H1 (cell line): Measurements from ENCODE around the gene ZNF385B. TPM values are rescaled to one million over a fixed set of nuclear protein-coding genes. Genes with fewer than 3 reads are reported as not detected.

Source experiments
- FOSL1 ChIP-seq: IDR thresholded peaks from 2 replicates; pipeline ENCODE4 v1.6.1; 2011; ENCODE audit warnings: mild to moderate bottlenecking, low read depth, low read length, moderate library complexity; ENCODE audit not compliant: insufficient read depth
- GTF2F1 ChIP-seq: IDR thresholded peaks from 2 replicates; pipeline ENCODE4 v1.6.1; 2012; ENCODE audit warnings: low read depth, low read length, improper control_type of control experiment, borderline replicate concordance
- HDAC6 ChIP-seq: IDR thresholded peaks from one replicate; pipeline ENCODE4 v1.7.1; 2012; ENCODE audit warnings: low read depth, mild to moderate bottlenecking, inconsistent platforms, low read length, moderate library complexity
- POLR2A ChIP-seq, 2 experiments: IDR thresholded peaks; 1 replicate in 1 of 2; 2 replicates in 1 of 2; pipeline ENCODE4 v1.6.1; 2011; ENCODE audit warnings: low read depth in 2 of 2, low read length in 2 of 2, mild to moderate bottlenecking in 2 of 2; ENCODE audit errors: control extremely low read depth in 1 of 2
- RNF2 ChIP-seq: fragments of 200-900, 300-1000 bp; sonication (generic); IDR thresholded peaks from 2 replicates; pipeline ENCODE4 v1.7.1; 2016; ENCODE audit warnings: borderline replicate concordance, low read depth, mild to moderate bottlenecking, antibody characterized with exemption, low read length; ENCODE audit not compliant: poor library complexity, severe bottlenecking; ENCODE audit errors: missing control alignments
- SIX5 ChIP-seq: IDR thresholded peaks from 2 replicates; pipeline ENCODE4 v1.6.1; 2011; ENCODE audit warnings: mild to moderate bottlenecking, low read depth, low read length
- TCF12 ChIP-seq: IDR thresholded peaks from 2 replicates; pipeline ENCODE4 v1.6.1; 2011; ENCODE audit warnings: low read depth, mild to moderate bottlenecking, low read length
- YY1 ChIP-seq: IDR thresholded peaks from 2 replicates; pipeline ENCODE4 v1.6.1; 2011; ENCODE audit warnings: low read depth, mild to moderate bottlenecking, low read length
- polyA plus RNA-seq, 7 experiments: library from polyadenylated mRNA; depleted of rRNA in 3 of 7; stranded (reverse) in 5 of 7; unstranded in 2 of 7; fragments of >200 nt in 5 of 7; fragments of 200-250 nt in 2 of 7; gene quantifications; 1 replicate in 5 of 7; 2 replicates in 1 of 7; 4 replicates in 1 of 7; pipeline versions ENCODE4 v1.2.1 to v1.2.3, GENCODE V29; 2011 to 2013; ENCODE audit warnings: missing spikeins in 2 of 7, mixed read lengths in 2 of 7
- total RNA-seq: library from RNA; stranded (reverse); fragmentation: NEBNext Ultra II Directional; extraction: Animal tissue kit (Norgen Biotek cat#: 25700); gene quantifications from 2 replicates; pipeline ENCODE4 v1.2.1, GENCODE V29; 2021
- TF ChIP-seq, protein P1 (sequence below): fragments of 300-600 bp; sonication (generic); IDR thresholded peaks from 2 replicates; pipeline ENCODE4 v1.7.1; 2012; ENCODE audit warnings: low read length, moderate library complexity, mild to moderate bottlenecking, inconsistent platforms; ENCODE audit not compliant: insufficient replicate concordance
- TF ChIP-seq, protein P2 (sequence below): IDR thresholded peaks from 2 replicates; pipeline ENCODE4 v1.6.1; 2012; ENCODE audit warnings: inconsistent platforms
- TF ChIP-seq, protein P3 (sequence below): IDR thresholded peaks from 2 replicates; pipeline ENCODE4 v1.6.1; 2011; ENCODE audit warnings: low read length, improper control_type of control experiment

Gene ZNF385B
- total and polyA plus RNA-seq, 2 of the 8 experiments (the other 6 are each of a cell fraction or from before 2014, with no cell fraction given) = 1.1 to 3.7 TPM

DNA sequence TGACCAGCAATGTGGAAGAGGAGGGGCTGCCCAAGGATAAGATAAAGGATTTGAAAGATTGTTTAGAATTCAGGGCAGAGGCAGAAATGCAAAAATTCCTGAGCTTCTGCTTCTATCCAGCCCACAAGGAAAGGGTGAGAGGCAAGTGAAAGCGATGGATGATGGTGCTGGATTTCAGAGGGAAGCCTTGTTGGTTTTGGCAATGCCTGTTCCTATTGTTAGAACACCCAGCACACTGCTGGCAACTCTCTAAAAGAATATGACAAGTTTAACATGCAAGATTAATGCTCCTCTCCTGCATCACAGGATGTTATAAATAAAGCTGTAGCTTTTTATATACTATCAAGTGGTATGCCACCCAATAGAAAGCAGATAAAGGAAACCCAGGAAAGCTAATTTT, 92.6 kb downstream of the ZNF385B start (continued):
- TF ChIP-seq, protein P1, sequence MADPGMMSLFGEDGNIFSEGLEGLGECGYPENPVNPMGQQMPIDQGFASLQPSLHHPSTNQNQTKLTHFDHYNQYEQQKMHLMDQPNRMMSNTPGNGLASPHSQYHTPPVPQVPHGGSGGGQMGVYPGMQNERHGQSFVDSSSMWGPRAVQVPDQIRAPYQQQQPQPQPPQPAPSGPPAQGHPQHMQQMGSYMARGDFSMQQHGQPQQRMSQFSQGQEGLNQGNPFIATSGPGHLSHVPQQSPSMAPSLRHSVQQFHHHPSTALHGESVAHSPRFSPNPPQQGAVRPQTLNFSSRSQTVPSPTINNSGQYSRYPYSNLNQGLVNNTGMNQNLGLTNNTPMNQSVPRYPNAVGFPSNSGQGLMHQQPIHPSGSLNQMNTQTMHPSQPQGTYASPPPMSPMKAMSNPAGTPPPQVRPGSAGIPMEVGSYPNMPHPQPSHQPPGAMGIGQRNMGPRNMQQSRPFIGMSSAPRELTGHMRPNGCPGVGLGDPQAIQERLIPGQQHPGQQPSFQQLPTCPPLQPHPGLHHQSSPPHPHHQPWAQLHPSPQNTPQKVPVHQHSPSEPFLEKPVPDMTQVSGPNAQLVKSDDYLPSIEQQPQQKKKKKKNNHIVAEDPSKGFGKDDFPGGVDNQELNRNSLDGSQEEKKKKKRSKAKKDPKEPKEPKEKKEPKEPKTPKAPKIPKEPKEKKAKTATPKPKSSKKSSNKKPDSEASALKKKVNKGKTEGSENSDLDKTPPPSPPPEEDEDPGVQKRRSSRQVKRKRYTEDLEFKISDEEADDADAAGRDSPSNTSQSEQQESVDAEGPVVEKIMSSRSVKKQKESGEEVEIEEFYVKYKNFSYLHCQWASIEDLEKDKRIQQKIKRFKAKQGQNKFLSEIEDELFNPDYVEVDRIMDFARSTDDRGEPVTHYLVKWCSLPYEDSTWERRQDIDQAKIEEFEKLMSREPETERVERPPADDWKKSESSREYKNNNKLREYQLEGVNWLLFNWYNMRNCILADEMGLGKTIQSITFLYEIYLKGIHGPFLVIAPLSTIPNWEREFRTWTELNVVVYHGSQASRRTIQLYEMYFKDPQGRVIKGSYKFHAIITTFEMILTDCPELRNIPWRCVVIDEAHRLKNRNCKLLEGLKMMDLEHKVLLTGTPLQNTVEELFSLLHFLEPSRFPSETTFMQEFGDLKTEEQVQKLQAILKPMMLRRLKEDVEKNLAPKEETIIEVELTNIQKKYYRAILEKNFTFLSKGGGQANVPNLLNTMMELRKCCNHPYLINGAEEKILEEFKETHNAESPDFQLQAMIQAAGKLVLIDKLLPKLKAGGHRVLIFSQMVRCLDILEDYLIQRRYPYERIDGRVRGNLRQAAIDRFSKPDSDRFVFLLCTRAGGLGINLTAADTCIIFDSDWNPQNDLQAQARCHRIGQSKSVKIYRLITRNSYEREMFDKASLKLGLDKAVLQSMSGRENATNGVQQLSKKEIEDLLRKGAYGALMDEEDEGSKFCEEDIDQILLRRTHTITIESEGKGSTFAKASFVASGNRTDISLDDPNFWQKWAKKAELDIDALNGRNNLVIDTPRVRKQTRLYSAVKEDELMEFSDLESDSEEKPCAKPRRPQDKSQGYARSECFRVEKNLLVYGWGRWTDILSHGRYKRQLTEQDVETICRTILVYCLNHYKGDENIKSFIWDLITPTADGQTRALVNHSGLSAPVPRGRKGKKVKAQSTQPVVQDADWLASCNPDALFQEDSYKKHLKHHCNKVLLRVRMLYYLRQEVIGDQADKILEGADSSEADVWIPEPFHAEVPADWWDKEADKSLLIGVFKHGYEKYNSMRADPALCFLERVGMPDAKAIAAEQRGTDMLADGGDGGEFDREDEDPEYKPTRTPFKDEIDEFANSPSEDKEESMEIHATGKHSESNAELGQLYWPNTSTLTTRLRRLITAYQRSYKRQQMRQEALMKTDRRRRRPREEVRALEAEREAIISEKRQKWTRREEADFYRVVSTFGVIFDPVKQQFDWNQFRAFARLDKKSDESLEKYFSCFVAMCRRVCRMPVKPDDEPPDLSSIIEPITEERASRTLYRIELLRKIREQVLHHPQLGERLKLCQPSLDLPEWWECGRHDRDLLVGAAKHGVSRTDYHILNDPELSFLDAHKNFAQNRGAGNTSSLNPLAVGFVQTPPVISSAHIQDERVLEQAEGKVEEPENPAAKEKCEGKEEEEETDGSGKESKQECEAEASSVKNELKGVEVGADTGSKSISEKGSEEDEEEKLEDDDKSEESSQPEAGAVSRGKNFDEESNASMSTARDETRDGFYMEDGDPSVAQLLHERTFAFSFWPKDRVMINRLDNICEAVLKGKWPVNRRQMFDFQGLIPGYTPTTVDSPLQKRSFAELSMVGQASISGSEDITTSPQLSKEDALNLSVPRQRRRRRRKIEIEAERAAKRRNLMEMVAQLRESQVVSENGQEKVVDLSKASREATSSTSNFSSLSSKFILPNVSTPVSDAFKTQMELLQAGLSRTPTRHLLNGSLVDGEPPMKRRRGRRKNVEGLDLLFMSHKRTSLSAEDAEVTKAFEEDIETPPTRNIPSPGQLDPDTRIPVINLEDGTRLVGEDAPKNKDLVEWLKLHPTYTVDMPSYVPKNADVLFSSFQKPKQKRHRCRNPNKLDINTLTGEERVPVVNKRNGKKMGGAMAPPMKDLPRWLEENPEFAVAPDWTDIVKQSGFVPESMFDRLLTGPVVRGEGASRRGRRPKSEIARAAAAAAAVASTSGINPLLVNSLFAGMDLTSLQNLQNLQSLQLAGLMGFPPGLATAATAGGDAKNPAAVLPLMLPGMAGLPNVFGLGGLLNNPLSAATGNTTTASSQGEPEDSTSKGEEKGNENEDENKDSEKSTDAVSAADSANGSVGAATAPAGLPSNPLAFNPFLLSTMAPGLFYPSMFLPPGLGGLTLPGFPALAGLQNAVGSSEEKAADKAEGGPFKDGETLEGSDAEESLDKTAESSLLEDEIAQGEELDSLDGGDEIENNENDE = no peak
- TF ChIP-seq RNF2 (no peak), TCF12 (no peak), SIX5 (no peak), YY1 (no peak), GTF2F1 (no peak), POLR2A (IDR thresholded peaks at IDR 0.05; ENCODE audit: control extremely low read depth in 1 of 2, low read depth in 2 of 2, low read length in 2 of 2) (no peak), FOSL1 (no peak), HDAC6 (no peak)
- TF ChIP-seq, protein P2, sequence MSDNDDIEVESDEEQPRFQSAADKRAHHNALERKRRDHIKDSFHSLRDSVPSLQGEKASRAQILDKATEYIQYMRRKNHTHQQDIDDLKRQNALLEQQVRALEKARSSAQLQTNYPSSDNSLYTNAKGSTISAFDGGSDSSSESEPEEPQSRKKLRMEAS = no peak
- TF ChIP-seq, protein P3, sequence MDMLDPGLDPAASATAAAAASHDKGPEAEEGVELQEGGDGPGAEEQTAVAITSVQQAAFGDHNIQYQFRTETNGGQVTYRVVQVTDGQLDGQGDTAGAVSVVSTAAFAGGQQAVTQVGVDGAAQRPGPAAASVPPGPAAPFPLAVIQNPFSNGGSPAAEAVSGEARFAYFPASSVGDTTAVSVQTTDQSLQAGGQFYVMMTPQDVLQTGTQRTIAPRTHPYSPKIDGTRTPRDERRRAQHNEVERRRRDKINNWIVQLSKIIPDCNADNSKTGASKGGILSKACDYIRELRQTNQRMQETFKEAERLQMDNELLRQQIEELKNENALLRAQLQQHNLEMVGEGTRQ = no peak
